Astrocyte of the cerebellum (primary cell): ENCODE results near the gene PCDHB9.
"Not testable (repeated sequence)": the region's sequence is repeated elsewhere in the genome, so short reads cannot be mapped to it uniquely, and the experiment has no call there.

Source experiments
- DNase-seq: peaks from one replicate; pipeline ENCODE4 v3.0.0-alpha.2; 2011; ENCODE audit warnings: low read depth
- H3K4me3 ChIP-seq: 2 replicates; pipeline ENCODE4 v1.5.1; 2011; ENCODE audit warnings: mild to moderate bottlenecking, low read depth, low read length, moderate library complexity
- CTCF ChIP-seq: IDR thresholded peaks from 2 replicates; pipeline ENCODE4 v1.5.1; 2012; ENCODE audit warnings: low read length, low read depth, moderate library complexity, mild to moderate bottlenecking; ENCODE audit errors: missing control alignments
- in situ Hi-C: cut with HindIII; loops from 2 replicates; pipeline ENCODE4 v1.10.0; 2017; ENCODE audit warnings: low sequenced_read_pairs

The PCDHB9 gene

GRCh38 chr5:141186897-141187512, at the start of gene PCDHB9:
Gene PCDHB9 (plus strand): TSS chr5:141187161. CDS start chr5:141187319, 158 bp downstream.
- H3K4me3 ChIP-seq = no peak within 1 kb of the TSS
- DNase-seq = no peak
- TF ChIP-seq CTCF = peak; percentile 14
- in situ Hi-C loops = no loop called here

- DNase-seq, H3K4me3 ChIP-seq, in situ Hi-C loops: not testable (repeated sequence)
Measured at GRCh38 chr5:141137346-141137745, 49.6 kb upstream of the PCDHB9 start.

- H3K4me3 ChIP-seq = no peak within 1 kb of the TSS
- in situ Hi-C loops = no loop called here
- no peak for DNase-seq
- no peak for TF ChIP-seq CTCF
Measured at GRCh38 chr5:141149812-141150211, 37.1 kb upstream of the PCDHB9 start, which contains the start of gene PCDHB6. Gene PCDHB6 (plus strand): TSS chr5:141150057. CDS start chr5:141150258, 201 bp downstream.

- in situ Hi-C loops = no loop called here
- TF ChIP-seq CTCF = no peak
- no peak overlapping the region for H3K4me3 ChIP-seq
- DNase-seq = no peak
Measured at GRCh38 chr5:141150224-141150992, 36.6 kb upstream of the PCDHB9 start.

GRCh38 chr5:141150993-141151325, 36.0 kb upstream of the PCDHB9 start:
- no peak for DNase-seq
- H3K4me3 ChIP-seq = no peak overlapping the region
- no peak for TF ChIP-seq CTCF
- in situ Hi-C loops = no loop called here

GRCh38 chr5:141151632-141152031, 35.3 kb upstream of the PCDHB9 start:
- in situ Hi-C loops, DNase-seq: not testable (repeated sequence)

GRCh38 chr5:141152096-141152495, 34.9 kb upstream of the PCDHB9 start:
- in situ Hi-C loops, DNase-seq, H3K4me3 ChIP-seq: not testable (repeated sequence)

More at GRCh38 chr5:141151632-141152031, 35.3 kb upstream of the PCDHB9 start:
- not testable (repeated sequence) for H3K4me3 ChIP-seq

- no peak for TF ChIP-seq CTCF
- in situ Hi-C loops = no loop called here
- DNase-seq = no peak
- no peak overlapping the region for H3K4me3 ChIP-seq
Measured at GRCh38 chr5:141155540-141156374, 31.2 kb upstream of the PCDHB9 start.

- DNase-seq, H3K4me3 ChIP-seq, in situ Hi-C loops: not testable (repeated sequence)
Measured at GRCh38 chr5:141157356-141157755, 29.6 kb upstream of the PCDHB9 start.

- DNase-seq, H3K4me3 ChIP-seq, in situ Hi-C loops: not testable (repeated sequence)
Measured at GRCh38 chr5:141157901-141158300, 29.1 kb upstream of the PCDHB9 start.
